GM10847 (cell line): Measurements from ENCODE around the gene MTHFSD.

Source experiments
- POLR2A ChIP-seq: IDR thresholded peaks from 2 replicates; pipeline ENCODE4 v1.6.1; 2011; ENCODE audit not compliant: insufficient read length; ENCODE audit errors: extremely low read depth

Gene MTHFSD

DNA sequence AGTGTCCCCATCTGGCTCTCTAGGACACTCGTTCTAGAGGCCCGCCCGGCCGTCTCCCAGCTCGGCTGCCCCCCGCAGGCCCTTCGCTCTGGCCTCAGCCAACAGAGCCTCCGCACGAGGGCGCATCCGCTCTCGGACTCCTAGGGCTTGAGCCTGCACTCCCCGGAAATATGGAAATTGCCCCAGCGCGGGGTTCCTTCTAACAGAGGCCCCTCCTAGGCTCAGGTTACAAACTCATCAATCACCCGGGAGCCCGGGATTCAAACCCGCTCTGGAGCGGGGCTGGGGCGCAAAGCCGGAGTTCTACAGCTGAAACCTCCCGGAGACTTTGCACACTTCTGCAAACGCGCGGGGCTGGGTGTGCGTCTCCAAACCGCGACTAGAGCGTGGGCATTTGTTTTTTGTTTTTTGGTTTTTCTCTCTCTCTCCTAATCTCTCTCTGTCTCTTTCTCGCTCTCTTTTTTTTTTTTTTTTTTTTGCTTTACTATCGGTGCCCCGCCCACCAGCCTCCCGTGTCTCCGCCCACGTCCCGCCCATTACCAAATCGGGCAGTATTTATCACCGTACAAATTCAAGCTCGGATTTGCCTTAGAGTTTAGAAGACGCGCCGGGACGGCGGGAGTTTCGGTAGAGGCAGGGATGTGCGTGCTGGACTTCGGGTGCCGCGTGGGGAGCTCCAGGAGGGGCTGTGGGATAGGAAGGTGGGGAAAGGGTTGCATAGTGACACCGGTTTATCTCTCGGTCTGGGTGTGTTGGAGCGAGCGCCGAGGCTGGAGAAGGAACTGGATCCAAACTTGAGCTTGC, 20.9 kb upstream of the MTHFSD start:
- no peak for TF ChIP-seq POLR2A

GRCh38 chr16:86575095-86575685, 20.2 kb upstream of the MTHFSD start:
- no peak for TF ChIP-seq POLR2A

DNA sequence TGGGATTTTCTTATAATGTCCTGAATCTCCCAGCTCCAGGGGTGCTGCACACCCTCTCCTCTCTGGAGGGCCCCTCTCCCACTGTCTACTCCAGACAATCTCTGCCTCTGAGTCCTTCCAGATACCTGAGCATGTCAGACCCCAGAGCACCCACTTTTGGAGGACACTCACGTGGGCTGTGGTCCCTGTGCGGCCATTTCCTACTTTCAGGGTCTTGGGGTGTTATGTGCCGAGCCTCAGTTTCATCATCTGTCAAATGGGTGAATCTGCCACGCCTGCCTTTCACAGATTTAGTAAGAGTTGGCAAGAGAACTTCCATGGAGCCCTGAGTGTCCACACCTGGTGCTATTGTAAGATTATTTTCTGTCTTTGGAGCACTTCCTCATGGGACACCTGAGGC, 19.6 kb upstream of the MTHFSD start:
- TF ChIP-seq POLR2A = no peak

GRCh38 chr16:86573646-86574508, 18.8 kb upstream of the MTHFSD start:
- TF ChIP-seq POLR2A = no peak

- TF ChIP-seq POLR2A = no peak
Observed at GRCh38 chr16:86573215-86573614, 18.2 kb upstream of the MTHFSD start.

DNA sequence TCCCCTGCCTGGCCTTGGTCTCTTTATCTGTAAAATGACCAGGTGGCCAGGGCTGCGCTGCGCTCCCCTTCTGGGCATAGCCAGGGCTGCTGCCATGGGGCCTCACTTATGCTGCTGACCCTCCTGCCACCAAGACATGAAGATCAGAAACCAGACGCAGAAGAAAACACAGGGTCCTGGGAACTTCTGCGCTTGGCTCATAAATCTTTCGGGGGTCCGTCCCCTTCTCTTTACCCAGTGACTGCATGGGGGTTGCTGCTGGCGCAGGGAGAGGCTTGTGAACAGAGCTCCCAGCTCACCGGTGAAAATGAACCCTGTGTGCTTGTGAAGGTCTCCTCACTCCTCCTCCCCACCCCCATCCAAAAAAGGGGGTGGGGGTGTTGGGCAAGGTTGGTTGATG, 17.6 kb upstream of the MTHFSD start:
- TF ChIP-seq POLR2A = no peak

DNA sequence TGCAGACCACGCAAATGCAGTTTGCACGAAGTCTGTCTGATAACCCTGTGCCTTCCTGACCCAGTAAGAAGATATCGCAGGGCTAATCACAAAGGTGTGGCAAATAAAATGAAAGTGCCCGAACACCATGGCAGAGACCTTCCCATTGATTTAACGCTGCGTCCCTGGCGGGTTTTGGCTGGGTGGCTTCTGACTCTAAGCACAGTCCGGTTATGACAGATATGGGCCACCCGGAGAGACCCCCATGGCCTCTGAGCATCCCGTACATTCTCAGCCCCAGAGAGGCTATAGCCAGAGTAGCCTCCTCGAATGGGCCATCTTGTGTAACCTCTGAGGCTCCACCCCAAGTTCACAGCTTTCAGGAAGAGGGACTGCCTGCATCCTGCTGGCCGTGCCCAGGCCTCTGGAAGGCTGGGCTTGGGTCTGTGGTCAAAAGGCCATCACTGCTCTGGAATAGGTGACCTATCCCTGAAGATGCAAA, 17.0 kb upstream of the MTHFSD start:
- TF ChIP-seq POLR2A = no peak

GRCh38 chr16:86571530-86571915, 16.5 kb upstream of the MTHFSD start:
- no peak for TF ChIP-seq POLR2A

GRCh38 chr16:86570558-86571529, 15.8 kb upstream of the MTHFSD start:
- no peak for TF ChIP-seq POLR2A

DNA sequence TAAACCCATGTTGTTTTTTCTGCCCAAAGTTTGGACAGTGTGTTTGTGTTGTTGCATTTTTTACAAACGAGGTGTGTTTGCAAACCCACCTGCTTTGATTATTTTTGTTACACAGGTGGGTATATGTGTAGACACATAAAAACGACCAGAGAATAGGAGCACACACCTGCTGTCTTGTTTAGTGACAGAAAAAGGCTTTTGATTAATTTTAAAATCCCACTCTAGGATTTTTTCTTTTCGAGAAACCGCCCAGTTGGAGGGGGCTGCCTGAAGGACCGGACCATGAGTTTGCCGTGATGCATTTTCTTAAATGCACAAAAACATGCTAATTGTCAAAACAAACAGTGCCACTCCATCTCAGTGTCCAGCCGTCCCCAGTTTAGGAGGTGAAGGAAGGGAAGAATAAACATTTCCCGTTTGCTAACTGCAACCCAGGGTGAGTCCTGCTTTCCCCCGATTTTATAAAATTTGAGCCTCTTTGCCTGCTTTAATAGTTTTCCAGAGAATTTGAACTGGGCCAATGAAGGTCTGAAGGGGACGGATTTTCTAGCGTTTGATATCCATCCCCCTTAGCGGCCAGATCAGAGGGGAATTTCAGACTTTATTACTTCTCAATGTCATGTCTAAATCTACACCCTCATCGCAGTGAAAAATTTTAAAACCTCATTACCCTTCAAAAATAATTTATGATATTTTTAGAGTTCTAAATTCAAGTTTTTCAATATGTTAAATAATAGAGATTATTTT, 14.8 kb upstream of the MTHFSD start:
- no peak for TF ChIP-seq POLR2A

- no peak for TF ChIP-seq POLR2A
Observed at GRCh38 chr16:86568677-86569623, 13.9 kb upstream of the MTHFSD start.

DNA sequence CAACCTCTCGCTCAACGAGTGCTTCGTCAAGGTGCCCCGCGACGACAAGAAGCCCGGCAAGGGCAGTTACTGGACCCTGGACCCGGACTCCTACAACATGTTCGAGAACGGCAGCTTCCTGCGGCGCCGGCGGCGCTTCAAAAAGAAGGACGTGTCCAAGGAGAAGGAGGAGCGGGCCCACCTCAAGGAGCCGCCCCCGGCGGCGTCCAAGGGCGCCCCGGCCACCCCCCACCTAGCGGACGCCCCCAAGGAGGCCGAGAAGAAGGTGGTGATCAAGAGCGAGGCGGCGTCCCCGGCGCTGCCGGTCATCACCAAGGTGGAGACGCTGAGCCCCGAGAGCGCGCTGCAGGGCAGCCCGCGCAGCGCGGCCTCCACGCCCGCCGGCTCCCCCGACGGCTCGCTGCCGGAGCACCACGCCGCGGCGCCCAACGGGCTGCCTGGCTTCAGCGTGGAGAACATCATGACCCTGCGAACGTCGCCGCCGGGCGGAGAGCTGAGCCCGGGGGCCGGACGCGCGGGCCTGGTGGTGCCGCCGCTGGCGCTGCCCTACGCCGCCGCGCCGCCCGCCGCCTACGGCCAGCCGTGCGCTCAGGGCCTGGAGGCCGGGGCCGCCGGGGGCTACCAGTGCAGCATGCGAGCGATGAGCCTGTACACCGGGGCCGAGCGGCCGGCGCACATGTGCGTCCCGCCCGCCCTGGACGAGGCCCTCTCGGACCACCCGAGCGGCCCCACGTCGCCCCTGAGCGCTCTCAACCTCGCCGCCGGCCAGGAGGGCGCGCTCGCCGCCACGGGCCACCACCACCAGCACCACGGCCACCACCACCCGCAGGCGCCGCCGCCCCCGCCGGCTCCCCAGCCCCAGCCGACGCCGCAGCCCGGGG, 12.9 kb upstream of the MTHFSD start:
- TF ChIP-seq POLR2A = no peak
